ENCODE measurements around the gene KLF7. TPM values are rescaled to one million over a fixed set of nuclear protein-coding genes. Genes with fewer than 3 reads are reported as not detected.

KLF7 gene
- total and polyA plus RNA-seq, 8 donors = 2.7 to 33.0 (median 7.3) TPM

DNA sequence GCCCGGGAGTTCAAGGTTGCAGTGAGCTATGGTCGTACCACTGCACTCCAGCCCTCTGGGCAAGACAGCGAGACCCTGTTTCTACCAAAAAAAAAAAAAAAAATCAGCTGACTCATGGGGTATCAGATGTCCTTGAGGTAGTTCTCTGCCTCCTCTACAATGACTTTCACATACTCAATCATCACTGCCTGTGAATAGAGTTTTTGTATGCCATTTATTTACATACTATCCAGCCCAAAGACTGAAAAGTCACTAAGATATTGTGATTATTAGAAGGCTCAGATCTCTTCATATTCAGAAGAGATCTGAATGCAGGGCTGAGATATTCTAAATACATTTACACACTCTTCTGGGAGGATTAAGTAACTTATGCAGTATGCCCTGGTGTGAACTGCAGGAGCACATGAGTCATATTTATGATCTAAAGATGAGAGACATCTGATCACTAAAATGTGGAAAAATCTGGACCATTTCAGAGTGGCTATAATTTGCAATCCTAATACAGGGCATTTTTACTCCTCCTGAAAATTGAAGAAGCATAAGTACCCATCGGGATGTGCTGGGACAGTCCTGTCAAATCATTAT lies 38.9 kb downstream of the KLF7 start:
- no peak overlapping the region for H3K4me3 ChIP-seq
- no peaks in the 10 kb centered on the region for H3K27me3 ChIP-seq
- intact Hi-C loops (cut with DNase I; ENCODE audit: low total_unique reads) = no loop called here
- no peak for DNase-seq
- H3K9me3 ChIP-seq = no peaks in the 10 kb centered on the region
- H3K27ac ChIP-seq = no peak overlapping the region
- peaks cover 11 to 26% (median 20%) of the 10 kb centered on the region in 4 donors for H3K36me3 ChIP-seq
- WGBS, 5 donors = 69 to 95% (median 91%) methylated on average over 4 of the region's 4 CpGs
- H3K4me1 ChIP-seq = peaks cover 11 to 64% (median 32%) of the 10 kb centered on the region in 4 donors
- TF ChIP-seq POLR2AphosphoS5 (IDR thresholded peaks at IDR 0.05) = no peak
- TF ChIP-seq EP300 (IDR thresholded peaks at IDR 0.05) = no peak
- TF ChIP-seq, protein P1, sequence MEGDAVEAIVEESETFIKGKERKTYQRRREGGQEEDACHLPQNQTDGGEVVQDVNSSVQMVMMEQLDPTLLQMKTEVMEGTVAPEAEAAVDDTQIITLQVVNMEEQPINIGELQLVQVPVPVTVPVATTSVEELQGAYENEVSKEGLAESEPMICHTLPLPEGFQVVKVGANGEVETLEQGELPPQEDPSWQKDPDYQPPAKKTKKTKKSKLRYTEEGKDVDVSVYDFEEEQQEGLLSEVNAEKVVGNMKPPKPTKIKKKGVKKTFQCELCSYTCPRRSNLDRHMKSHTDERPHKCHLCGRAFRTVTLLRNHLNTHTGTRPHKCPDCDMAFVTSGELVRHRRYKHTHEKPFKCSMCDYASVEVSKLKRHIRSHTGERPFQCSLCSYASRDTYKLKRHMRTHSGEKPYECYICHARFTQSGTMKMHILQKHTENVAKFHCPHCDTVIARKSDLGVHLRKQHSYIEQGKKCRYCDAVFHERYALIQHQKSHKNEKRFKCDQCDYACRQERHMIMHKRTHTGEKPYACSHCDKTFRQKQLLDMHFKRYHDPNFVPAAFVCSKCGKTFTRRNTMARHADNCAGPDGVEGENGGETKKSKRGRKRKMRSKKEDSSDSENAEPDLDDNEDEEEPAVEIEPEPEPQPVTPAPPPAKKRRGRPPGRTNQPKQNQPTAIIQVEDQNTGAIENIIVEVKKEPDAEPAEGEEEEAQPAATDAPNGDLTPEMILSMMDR (IDR thresholded peaks at IDR 0.05) = no peak
- TF ChIP-seq POLR2A (IDR thresholded peaks at IDR 0.05) = no peak

DNA sequence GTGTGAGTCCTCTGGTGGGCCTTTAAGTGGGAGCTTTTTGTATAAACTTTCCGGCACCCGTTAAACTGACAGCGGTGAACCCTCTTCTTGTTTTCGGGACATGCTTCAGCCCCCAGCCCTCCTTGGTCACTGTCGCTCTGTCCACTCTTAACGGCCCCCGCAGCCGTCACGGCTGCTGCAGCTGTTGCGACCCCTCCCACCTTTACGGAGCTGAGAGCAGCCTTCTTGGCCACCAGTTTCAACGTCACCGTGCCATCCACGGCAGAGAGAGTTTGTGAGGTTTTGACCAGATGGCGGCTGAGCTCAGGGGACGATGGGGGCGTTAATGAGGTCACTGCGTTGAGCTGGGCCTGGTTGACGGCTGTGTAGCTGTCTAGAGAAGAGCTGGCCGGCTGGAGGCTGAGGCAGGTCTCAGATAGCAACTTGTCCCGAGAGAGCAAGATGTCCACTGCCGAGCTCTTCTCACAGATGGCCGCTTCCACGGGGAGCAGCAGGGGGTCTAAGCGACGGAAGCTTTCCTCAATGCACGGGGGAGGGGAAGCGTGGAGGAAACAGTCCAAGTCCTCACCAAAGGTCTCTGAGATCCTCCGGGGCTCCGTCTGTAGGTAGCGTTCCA lies 41.9 kb downstream of the KLF7 start:
- Histone ChIP-seq H3K4me3 (no peak overlapping the region), H3K27ac (no peak overlapping the region), H3K4me1 (peaks cover 14 to 51% (median 22%) of the 10 kb centered on the region in 4 donors), H3K9me3 (no peaks in the 10 kb centered on the region), H3K27me3 (no peaks in the 10 kb centered on the region), H3K36me3 (peaks cover 11 to 46% (median 23%) of the 10 kb centered on the region in 4 donors)
- intact Hi-C loops (cut with DNase I; ENCODE audit: low total_unique reads) = no loop called here
- DNase-seq = no peak
- TF ChIP-seq, protein P1 (IDR thresholded peaks at IDR 0.05) = no peak
- TF ChIP-seq EP300 (IDR thresholded peaks at IDR 0.05) = no peak
- TF ChIP-seq POLR2A (IDR thresholded peaks at IDR 0.05) = no peak
- TF ChIP-seq POLR2AphosphoS5 (IDR thresholded peaks at IDR 0.05) = no peak
- WGBS, 5 donors = 93 to 97% (median 94%) methylated on average over 31 of the region's 31 CpGs

DNA sequence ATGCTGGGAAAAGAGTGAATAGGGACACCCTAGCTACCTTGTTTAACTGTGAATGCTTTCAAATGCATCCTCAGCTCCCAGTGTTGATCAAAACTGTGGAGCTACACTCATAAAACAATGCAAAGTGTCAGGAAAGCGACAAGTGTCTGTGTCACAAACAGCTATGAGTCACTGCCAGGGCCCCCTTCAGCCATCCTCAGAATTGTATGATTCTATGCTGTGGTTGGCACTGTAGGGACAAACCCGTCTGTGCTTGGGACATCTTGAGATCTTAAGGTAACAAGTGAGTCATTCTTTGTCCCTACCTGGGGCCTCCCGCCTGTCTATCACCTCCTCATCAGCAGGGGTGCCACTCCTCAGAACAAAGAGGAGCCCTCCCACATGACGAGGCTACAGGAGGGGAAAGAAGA lies 42.4 kb downstream of the KLF7 start:
- Histone ChIP-seq H3K36me3 (peaks cover 11 to 46% (median 25%) of the 10 kb centered on the region in 4 donors), H3K4me1 (peaks cover 14 to 49% (median 25%) of the 10 kb centered on the region in 4 donors), H3K4me3 (no peak overlapping the region), H3K27ac (peak overlapping the region in 1 of 5 donors; percentile 46), H3K27me3 (no peaks in the 10 kb centered on the region), H3K9me3 (no peaks in the 10 kb centered on the region)
- WGBS, 5 donors = 64 to 79% (median 68%) methylated on average over 4 of the region's 4 CpGs
- intact Hi-C loops (cut with DNase I; ENCODE audit: low total_unique reads) = no loop called here
- no peak for TF ChIP-seq POLR2A (IDR thresholded peaks at IDR 0.05)
- TF ChIP-seq EP300 (IDR thresholded peaks at IDR 0.05) = no peak
- TF ChIP-seq, protein P1 (IDR thresholded peaks at IDR 0.05) = no peak
- TF ChIP-seq POLR2AphosphoS5 (IDR thresholded peaks at IDR 0.05) = no peak
- DNase-seq = no peak

DNA sequence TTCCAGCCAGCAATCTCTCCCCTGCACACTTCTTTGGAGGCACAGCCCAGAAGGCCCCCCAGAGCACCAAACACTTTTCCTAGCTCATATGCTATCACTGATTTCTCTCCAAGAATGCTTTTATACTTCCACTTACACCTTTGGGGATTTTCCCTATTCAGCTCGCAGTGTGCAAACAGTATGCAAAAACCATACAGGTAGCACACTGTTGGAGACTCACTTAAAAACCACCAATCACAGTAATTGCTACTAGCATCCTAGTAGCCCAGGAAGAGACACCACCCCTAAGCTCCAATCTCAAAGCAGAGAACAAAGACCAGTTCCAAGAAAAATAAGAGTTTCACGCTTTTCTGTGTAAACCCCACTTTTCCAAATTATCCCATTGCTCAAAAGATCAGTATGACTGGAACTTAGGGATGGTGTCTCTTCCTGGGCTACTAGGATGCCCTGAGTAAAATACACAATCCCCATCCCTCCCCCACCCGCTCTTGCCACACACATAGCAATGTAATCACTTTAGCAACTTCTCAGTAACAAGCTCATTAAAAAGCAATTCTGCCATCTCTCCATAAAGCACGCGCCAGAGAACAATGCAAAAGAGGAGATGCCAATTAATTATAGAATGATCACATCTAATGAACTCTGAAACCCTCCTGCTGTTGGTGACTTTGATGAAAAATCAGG lies 43.0 kb downstream of the KLF7 start:
- no peak for DNase-seq
- Histone ChIP-seq H3K4me3 (no peak overlapping the region), H3K27me3 (no peaks in the 10 kb centered on the region), H3K36me3 (peaks cover 11 to 46% (median 25%) of the 10 kb centered on the region in 4 donors), H3K4me1 (peaks cover 14 to 48% (median 25%) of the 10 kb centered on the region in 4 donors), H3K27ac (peak overlapping the region in 2 of 5 donors; percentile 27 to 46), H3K9me3 (no peaks in the 10 kb centered on the region)
- intact Hi-C loops (cut with DNase I; ENCODE audit: low total_unique reads) = no loop called here
- 75 to 86% (median 83%) methylated on average over 5 of the region's 5 CpGs for WGBS, 5 donors
- TF ChIP-seq EP300 (IDR thresholded peaks at IDR 0.05) = no peak
- TF ChIP-seq, protein P1 (IDR thresholded peaks at IDR 0.05) = no peak
- no peak for TF ChIP-seq POLR2A (IDR thresholded peaks at IDR 0.05)
- TF ChIP-seq POLR2AphosphoS5 (IDR thresholded peaks at IDR 0.05) = no peak
